ENCODE data around the gene LDB2. TPM values are rescaled to one million over a fixed set of nuclear protein-coding genes. Genes with fewer than 3 reads are reported as not detected.

Gene LDB2
- total RNA-seq, 1 donor from 2014 or later, result 27.4 TPM

DNA sequence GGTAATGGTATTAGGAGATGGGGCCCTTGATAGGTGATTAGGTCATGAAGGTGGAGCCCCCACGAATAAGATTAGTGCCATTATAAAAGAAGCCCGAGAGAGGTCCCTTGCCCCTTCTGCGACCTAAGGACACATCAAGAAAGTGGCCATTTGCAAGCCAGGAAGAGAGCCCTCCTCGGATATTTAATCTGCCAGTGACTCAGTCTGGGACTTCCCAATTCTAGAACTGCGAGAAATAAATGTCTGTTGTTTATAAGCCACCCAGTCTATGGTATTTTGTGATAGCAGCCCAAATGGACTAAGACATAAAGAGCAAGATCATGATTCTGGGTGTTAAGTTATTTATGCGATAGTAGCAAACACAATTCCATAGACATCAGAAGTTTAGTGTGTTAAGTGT lies 192.2 kb downstream of the LDB2 start:
- intact Hi-C loops (cut with micrococcal nuclease), result no loop called here
- no peak for DNase-seq
- ATAC-seq, result no peak

DNA sequence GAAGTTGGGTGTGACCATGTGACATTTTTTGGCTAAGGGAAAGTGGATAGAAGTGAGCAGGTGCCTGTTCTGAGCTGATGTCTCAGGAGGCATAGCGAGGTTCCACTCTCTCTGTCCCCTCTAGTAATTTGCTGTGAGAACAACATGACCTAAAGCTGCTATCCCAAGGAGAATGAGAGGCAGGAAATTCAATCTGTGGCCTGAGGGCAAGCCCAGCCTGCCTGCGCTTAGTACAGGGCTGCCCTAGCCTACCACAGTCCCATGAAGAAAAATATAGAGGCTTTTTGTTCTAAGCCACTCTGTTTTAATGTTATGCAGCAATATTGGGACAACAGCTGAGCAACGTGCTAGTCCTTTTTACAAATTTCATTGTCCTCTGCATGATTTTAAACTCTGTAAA lies 193.1 kb downstream of the LDB2 start:
- ATAC-seq (no peak), DNase-seq (no peak)
- intact Hi-C loops (cut with micrococcal nuclease), result no loop called here

DNA sequence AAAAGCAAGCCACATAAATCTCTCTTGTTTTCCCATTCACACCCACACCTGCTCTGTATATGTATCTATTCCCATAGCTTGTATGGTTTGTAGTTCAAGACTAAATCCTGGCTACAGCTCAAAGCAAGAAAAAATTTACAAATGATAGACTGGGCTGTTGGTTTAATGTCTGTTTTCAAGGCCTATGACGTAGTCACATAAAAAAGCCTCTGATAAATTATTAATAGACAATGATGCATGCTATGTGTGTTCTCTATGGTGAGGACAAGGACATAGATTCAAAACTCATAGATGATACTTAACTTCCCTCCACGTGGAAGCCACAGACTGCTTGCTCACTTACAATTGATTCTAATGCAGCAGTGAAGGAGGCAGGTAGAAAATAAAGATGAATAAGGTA lies 194.0 kb downstream of the LDB2 start:
- intact Hi-C loops (cut with micrococcal nuclease), result no loop called here
- no peak for ATAC-seq

DNA sequence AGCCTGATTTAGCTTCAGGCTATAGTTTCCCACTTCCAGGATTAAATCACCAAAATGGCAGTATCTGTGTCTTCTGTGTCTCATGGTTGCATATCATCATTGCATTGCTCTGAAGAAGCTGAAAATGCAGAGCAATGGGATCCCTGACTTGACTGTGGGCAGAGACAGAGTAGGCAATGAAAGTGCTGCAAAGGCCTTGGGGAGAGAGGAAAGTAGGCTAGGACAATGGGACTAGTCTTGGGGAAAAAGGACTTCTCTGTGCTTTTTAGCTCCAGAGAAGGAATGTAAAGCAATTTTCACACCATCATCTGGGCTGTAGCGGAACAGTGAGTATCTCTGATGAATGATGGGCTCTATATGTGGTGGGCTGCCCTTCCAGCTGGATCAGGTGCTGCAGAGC lies 202.5 kb downstream of the LDB2 start:
- ATAC-seq (no peak), DNase-seq (no peak)
- intact Hi-C loops (cut with micrococcal nuclease), result no loop called here

More for the DNA sequence above, 194.0 kb downstream of the LDB2 start:
- no peak for DNase-seq

GRCh38 chr4:16694884-16695276 lies 203.6 kb downstream of the LDB2 start:
- no peak for DNase-seq
- ATAC-seq, result no peak
- intact Hi-C loops (cut with micrococcal nuclease), result no loop called here

- intact Hi-C loops (cut with micrococcal nuclease), result no loop called here
- DNase-seq, result no peak
Measured at GRCh38 chr4:16694173-16694883, 204.1 kb downstream of the LDB2 start.

DNA sequence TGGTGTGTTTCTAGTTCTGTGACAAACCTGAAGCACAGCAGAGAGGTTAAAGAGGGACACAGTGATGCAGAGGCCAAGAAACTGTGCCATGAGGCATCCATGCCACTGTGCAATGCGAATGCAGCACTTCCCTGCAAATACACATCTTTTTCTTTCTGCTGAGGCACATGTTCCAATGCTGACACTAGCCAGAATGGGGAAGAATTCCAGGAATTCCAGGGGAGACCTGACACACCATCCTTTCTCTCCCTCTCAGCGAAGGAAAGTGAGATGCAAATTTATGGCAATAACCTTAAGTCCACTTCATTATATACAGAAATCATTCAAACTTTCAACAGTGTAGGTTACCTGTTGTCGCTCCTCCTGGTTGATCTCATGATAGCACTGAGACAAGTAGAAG lies 204.8 kb downstream of the LDB2 start:
- no peak for DNase-seq
- ATAC-seq, result no peak
- intact Hi-C loops (cut with micrococcal nuclease), result no loop called here

More at GRCh38 chr4:16694173-16694883, 204.1 kb downstream of the LDB2 start:
- peak; percentile 22 for ATAC-seq

DNA sequence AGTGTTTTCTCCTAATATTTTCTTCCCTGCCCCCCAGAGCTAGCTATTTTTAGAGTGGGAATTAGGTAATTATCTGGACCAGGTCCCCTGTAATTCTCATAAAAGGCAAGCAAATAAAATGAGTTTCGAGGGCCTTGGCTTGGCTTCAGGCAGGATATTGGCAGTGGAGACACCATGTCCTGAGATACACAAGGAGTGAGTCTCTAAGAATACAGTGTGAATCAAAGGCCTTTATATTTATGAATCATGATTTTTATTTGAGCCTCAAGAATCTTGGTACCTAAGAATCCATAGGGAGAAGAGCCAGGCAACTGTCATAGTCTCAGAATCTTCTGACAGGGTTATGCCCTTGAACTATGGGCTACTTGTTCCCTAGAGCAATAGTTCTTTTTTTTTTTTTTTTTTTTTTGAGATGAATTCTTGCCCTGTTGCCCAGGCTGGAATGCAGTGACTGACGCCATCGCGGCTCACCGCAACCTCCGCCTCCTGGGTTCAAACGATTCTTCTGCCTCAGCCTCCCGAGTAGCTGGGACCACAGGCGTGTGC lies 205.4 kb downstream of the LDB2 start:
- intact Hi-C loops (cut with micrococcal nuclease), result no loop called here
- peak; percentile 80 for ATAC-seq
- DNase-seq, result no peak

DNA sequence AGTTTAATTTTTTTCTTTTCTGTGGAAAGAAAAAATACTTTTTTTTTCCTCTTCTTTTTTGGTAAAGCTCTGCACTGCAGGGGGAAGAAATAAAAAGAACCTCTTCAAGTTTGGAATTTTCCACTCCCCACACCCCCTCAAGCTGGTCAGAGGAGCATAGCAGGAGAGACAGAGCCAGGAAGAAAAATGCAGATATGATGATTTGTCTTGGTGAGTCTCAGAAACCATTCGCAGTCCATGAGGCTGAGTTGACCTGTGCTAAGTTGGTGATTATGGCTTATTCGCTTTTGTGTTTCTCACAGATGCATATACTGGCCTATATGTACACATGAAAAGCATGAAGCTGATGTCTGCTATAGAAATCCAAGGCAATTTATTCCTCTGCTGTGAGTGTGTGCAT lies 205.9 kb downstream of the LDB2 start:
- intact Hi-C loops (cut with micrococcal nuclease), result no loop called here
- ATAC-seq, result peak; percentile 41

DNA sequence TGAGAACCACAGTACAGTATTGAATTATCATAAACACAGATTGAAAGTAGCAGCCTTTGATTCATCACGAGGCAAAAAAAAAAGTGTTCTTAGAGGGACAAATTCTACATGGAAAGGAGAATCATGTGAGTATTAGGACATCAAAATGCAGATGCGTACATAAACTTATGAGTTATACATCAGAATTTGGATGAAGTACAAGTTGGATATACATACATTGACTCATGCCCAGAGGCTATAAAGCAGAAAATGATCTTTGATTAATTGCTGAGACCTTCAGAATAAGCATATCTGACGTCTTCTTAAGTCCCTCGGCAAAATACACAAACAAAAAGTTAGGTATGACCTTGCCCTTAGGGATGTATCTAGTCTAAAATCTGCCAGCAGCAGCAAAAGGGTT lies 206.4 kb downstream of the LDB2 start:
- intact Hi-C loops (cut with micrococcal nuclease), result no loop called here
- ATAC-seq (no peak), DNase-seq (no peak)

More for the DNA sequence above, 205.9 kb downstream of the LDB2 start:
- no peak for DNase-seq

DNA sequence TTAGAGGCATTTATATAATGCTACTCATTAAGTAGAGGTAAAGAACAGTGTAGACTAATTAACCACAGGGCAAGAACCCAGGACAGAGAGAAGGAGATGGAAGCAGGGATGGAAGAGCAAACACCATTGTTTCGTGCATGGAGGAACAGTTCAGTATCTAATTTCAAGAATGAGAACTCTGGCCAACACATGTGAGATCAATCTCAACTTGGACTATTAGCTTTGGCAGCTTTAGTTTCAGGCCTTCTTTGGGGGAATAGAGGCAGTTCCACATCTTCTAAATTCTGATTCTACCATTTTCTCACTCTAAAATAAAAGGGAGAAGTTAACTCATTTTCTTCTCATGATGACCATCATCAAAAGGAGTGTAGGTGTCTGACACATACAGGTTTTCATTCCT lies 207.0 kb downstream of the LDB2 start:
- ATAC-seq (no peak), DNase-seq (no peak)
- intact Hi-C loops (cut with micrococcal nuclease), result no loop called here

DNA sequence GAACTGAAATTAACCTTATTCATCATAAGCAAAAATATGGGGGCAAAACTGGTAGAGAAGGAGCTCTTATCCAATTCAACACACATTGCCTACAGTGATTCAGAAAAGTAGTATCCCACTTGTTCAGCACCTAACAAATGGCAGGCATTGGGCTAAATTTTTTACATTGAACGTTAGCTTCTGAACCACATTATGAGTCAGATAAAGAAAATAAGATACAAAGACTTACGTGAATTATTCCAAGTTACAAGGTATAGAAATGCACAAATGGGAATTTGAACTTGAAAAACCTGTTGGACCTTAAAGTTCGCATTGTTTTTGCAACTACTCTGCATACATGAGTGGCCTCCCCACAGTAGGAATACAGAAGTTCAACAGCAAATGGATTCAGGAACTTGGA lies 210.6 kb downstream of the LDB2 start:
- DNase-seq, result no peak
- ATAC-seq, result no peak
- intact Hi-C loops (cut with micrococcal nuclease), result no loop called here

DNA sequence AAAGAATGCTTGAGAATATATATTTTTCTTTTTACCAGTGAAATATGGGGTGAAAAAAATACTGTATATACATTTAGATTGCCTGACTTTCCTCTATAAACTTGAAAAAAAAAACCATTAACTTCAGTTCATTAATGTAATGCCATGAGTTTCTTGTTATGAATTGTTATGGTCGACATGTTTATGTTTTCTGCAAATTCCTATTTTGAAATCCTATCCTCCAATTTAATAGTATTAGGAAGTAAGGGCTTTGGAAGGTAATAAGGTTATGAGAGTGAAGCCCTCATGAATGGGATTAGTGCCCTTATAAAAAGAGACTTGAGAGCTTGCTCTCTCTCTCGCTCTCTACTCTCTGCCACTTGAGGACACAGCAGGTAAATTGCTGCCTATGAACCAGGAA lies 211.4 kb downstream of the LDB2 start:
- intact Hi-C loops (cut with micrococcal nuclease), result no loop called here
- ATAC-seq, result no peak
- DNase-seq, result no peak

DNA sequence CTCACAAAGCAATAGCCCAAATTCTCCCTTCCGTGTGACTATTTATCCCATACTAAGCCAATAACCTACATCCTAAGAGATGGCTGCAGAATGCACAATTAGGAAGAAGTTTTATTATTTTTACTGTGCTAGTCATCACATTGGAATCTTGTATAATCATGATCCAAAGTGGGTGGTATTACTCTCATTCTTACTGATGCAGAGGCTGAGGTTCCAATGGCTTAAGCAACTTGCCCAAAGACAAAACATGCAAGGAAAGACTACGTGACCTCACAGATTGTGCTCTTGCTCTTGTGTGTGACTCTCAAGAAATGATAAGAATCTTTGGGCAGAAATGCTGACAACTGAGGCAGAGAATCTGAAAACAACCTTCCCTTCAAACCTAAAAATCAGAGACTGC lies 212.2 kb downstream of the LDB2 start:
- intact Hi-C loops (cut with micrococcal nuclease), result no loop called here
- no peak for DNase-seq
- no peak for ATAC-seq

GRCh38 chr4:16685536-16685935 lies 212.9 kb downstream of the LDB2 start:
- DNase-seq (no peak), ATAC-seq (no peak)
- intact Hi-C loops (cut with micrococcal nuclease), result no loop called here

DNA sequence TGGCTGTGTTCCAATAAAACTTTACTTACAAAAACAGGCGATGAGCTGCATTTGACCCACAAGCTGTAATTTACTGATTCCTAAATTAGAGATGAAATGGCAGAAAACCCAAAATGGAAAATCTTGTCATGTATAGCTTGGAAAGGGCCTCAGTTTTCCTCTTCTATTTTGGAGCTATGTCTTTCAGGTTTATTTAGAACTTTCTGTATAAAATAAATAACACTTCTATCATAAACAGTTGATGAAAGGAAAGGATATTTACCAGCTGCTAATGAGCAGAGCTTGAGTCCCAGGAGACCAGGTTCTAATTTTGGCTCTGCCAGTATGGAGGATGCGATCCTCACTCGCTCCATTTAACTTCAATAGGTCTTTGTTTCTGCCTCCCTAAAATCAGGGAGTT lies 213.5 kb downstream of the LDB2 start:
- no peak for ATAC-seq
- intact Hi-C loops (cut with micrococcal nuclease), result no loop called here
- DNase-seq, result no peak

GRCh38 chr4:16684097-16684496 lies 214.3 kb downstream of the LDB2 start:
- DNase-seq (no peak), ATAC-seq (peak; percentile 65)
- intact Hi-C loops (cut with micrococcal nuclease), result no loop called here

DNA sequence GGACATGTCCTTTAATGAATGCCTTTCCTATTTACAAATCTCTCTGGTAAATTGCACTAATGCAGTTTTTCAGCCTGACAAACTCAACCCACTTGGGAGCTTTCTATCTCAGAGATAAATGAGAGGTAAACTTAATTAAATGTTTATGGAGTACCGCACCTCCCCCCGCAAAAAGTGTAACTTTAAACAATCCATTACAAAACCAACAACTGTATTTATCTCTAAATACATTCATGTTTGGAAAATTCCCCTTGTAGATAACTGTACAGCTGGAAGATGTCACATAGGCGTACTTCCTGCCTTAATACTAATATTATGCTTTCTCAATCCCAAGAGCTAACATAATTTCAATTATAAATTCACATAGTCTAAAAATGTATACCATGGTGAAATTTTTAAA lies 215.5 kb downstream of the LDB2 start:
- DNase-seq (no peak), ATAC-seq (no peak)
- intact Hi-C loops (cut with micrococcal nuclease), result no loop called here

DNA sequence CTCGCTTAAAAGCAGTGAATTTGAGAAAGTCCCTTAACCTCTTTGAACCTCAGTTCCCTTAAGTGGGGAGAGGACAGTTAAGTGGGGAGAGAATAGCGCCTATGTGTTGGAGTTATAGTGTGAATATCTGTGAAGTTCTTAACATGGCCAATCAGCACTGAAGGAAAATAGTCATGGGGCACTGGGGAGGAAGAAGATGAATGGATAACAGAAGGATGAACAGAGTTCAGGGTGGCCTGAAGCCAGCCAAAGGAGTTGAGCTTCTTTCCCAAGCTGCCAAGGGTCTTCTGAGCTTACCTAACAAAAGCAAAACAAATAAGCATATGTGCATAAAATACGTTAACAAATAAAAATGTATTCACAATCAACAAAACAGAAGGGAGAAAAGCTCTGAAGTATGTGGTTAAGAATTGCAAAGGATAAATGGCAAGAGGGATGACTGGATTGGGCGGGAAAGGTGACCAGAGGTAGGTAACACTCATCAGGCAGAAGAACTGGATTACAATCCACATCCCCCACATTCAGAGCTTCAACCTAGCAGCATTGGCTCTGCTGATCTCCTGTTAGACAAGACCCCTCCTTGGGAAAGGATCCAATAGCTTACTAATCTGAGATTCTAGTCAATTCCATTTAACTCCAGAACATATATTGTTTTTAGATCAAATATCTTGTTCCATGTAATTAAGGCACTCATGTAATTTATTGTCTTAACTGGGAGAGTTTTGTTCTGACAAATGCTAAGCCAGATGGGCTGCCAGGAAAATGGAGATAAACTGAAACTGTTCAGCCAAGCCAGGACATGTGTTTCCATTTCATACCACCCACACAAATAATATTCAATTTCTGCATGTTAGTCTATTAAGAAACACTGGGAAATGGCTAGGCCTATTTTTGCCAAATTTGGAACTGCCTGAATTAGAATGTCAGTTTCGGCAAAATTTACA lies 221.2 kb downstream of the LDB2 start:
- no peak for DNase-seq
- ATAC-seq, result peak; percentile 77
- intact Hi-C loops (cut with micrococcal nuclease), result no loop called here

- peak; percentile 68 for DNase-seq
- peak; percentile 91 for ATAC-seq
- intact Hi-C loops (cut with micrococcal nuclease), result no loop called here
Measured at GRCh38 chr4:16676230-16676770, 222.1 kb downstream of the LDB2 start.

Measured in left ventricle myocardium superior (tissue), 1 donor.